Spinal cord (tissue), 10 donors: ENCODE data around the gene FZD2. TPM values are rescaled to one million over a fixed set of nuclear protein-coding genes. Genes with fewer than 3 reads are reported as not detected.

Source experiments
- DNase-seq, 6 donors: peaks; one replicate each; pipeline versions ENCODE4 v3.0.0 to v3.0.0-alpha.2; 2013 to 2015; ENCODE audit warnings: low spot score in 6 of 6, low read depth in 4 of 6
- H3K27ac ChIP-seq: one replicate; pipeline ENCODE4 v1.5.1; 2013; ENCODE audit warnings: low read depth, low read length, control low read depth
- H3K27me3 ChIP-seq: one replicate; pipeline ENCODE4 v1.6.1; 2013; ENCODE audit warnings: low read length; ENCODE audit not compliant: control insufficient read depth, insufficient read depth
- H3K36me3 ChIP-seq: one replicate; pipeline ENCODE4 v1.6.1; 2013; ENCODE audit warnings: low read length; ENCODE audit not compliant: control insufficient read depth, insufficient read depth
- H3K4me1 ChIP-seq: one replicate; pipeline ENCODE4 v1.6.1; 2013; ENCODE audit warnings: low read length; ENCODE audit not compliant: control insufficient read depth, insufficient read depth
- H3K4me3 ChIP-seq: one replicate; pipeline ENCODE4 v1.5.1; 2013; ENCODE audit warnings: low read depth, low read length, control low read depth
- H3K9me3 ChIP-seq: one replicate; pipeline ENCODE4 v1.6.1; 2013; ENCODE audit warnings: low read length; ENCODE audit not compliant: control insufficient read depth, insufficient read depth
- WGBS: methylation state at CpG from one replicate; pipeline ENCODE4 v1.1.5; 2013; ENCODE audit warnings: missing lambda C conversion rate; ENCODE audit not compliant: insufficient coverage; 5-methylcytosine and 5-hydroxymethylcytosine counted together
- polyA plus RNA-seq, 2 donors: library from polyadenylated mRNA; unstranded; fragments of 120-200 nt; gene quantifications; one replicate each; pipeline ENCODE4 v1.2.1, GENCODE V29; 2013; ENCODE audit not compliant: insufficient read length in 2 of 2
- total RNA-seq, 2 donors: library from RNA; depleted of rRNA in 1 of 2; stranded (reverse); fragments of 120-200 nt in 1 of 2; fragments of >200 nt in 1 of 2; gene quantifications; one replicate each; pipeline versions ENCODE4 v1.2.3 to v1.2.4, GENCODE V29; 2013 to 2014
- donor health status: healthy.

The FZD2 gene
- total and polyA plus RNA-seq, 4 donors, result 7.4 to 18.3 (median 12.9) TPM

GRCh38 chr17:44568945-44569858 lies 11.9 kb downstream of the FZD2 start:
- Histone ChIP-seq H3K36me3 (no peaks in the 10 kb centered on the region), H3K4me1 (no peaks in the 10 kb centered on the region), H3K9me3 (no peaks in the 10 kb centered on the region), H3K27me3 (no peaks in the 10 kb centered on the region), H3K4me3 (no peak overlapping the region), H3K27ac (no peak overlapping the region)
- peak in 1 of 6 donors; percentile 24 for DNase-seq
- 49% methylated on average over 19 of the region's 26 CpGs for WGBS

- no peak for DNase-seq
- no peaks in the 10 kb centered on the region for H3K9me3 ChIP-seq
- no peaks in the 10 kb centered on the region for H3K4me1 ChIP-seq
- no peak overlapping the region for H3K27ac ChIP-seq
- WGBS, result 84% methylated on average over 2 of the region's 2 CpGs
- no peak overlapping the region for H3K4me3 ChIP-seq
- H3K27me3 ChIP-seq, result no peaks in the 10 kb centered on the region
- no peaks in the 10 kb centered on the region for H3K36me3 ChIP-seq
Observed at GRCh38 chr17:44572801-44573200, 15.5 kb downstream of the FZD2 start.

GRCh38 chr17:44575403-44575802 lies 18.1 kb downstream of the FZD2 start:
- no peaks in the 10 kb centered on the region for H3K27me3 ChIP-seq
- WGBS, result 75% methylated on average over 1 of the region's 2 CpGs
- H3K4me1 ChIP-seq, result no peaks in the 10 kb centered on the region
- DNase-seq, result no peak
- no peaks in the 10 kb centered on the region for H3K36me3 ChIP-seq
- no peak overlapping the region for H3K4me3 ChIP-seq
- H3K9me3 ChIP-seq, result no peaks in the 10 kb centered on the region
- H3K27ac ChIP-seq, result no peak overlapping the region

GRCh38 chr17:44578947-44579346 lies 21.7 kb downstream of the FZD2 start:
- H3K27me3 ChIP-seq, result no peaks in the 10 kb centered on the region
- no peak for DNase-seq
- WGBS, result 88% methylated on average over 1 of the region's 4 CpGs

GRCh38 chr17:44581868-44582267 lies 24.6 kb downstream of the FZD2 start:
- Histone ChIP-seq H3K9me3 (no peaks in the 10 kb centered on the region), H3K4me1 (no peaks in the 10 kb centered on the region), H3K27me3 (no peaks in the 10 kb centered on the region), H3K36me3 (no peaks in the 10 kb centered on the region), H3K27ac (no peak overlapping the region), H3K4me3 (no peak overlapping the region)
- 100% methylated on average over 1 of the region's 11 CpGs for WGBS
- DNase-seq, result no peak

More at GRCh38 chr17:44578947-44579346, 21.7 kb downstream of the FZD2 start:
- Histone ChIP-seq H3K36me3 (no peaks in the 10 kb centered on the region), H3K4me3 (no peak overlapping the region), H3K4me1 (no peaks in the 10 kb centered on the region), H3K27ac (no peak overlapping the region), H3K9me3 (no peaks in the 10 kb centered on the region)

- Histone ChIP-seq H3K4me1 (no peaks in the 10 kb centered on the region), H3K27ac (no peak overlapping the region), H3K4me3 (no peak overlapping the region), H3K27me3 (no peaks in the 10 kb centered on the region), H3K36me3 (no peaks in the 10 kb centered on the region), H3K9me3 (no peaks in the 10 kb centered on the region)
- 71% methylated on average over 9 of the region's 13 CpGs for WGBS
- no peak for DNase-seq
Observed at GRCh38 chr17:44584443-44584842, 27.2 kb downstream of the FZD2 start.

- Histone ChIP-seq H3K36me3 (no peaks in the 10 kb centered on the region), H3K27ac (no peak overlapping the region), H3K27me3 (no peaks in the 10 kb centered on the region), H3K4me3 (no peak overlapping the region), H3K9me3 (no peaks in the 10 kb centered on the region), H3K4me1 (no peaks in the 10 kb centered on the region)
- 81% methylated on average over 4 of the region's 7 CpGs for WGBS
- DNase-seq, result no peak
Observed at GRCh38 chr17:44585315-44585714, 28.0 kb downstream of the FZD2 start.

- no peaks in the 10 kb centered on the region for H3K27me3 ChIP-seq
- no peak overlapping the region for H3K4me3 ChIP-seq
- H3K27ac ChIP-seq, result no peak overlapping the region
- DNase-seq, result no peak
- H3K36me3 ChIP-seq, result no peaks in the 10 kb centered on the region
- WGBS, result 77% methylated on average over 1 of the region's 2 CpGs
- no peaks in the 10 kb centered on the region for H3K4me1 ChIP-seq
- no peaks in the 10 kb centered on the region for H3K9me3 ChIP-seq
Observed at GRCh38 chr17:44587339-44587738, 30.1 kb downstream of the FZD2 start.

- 71% methylated on average over 9 of the region's 10 CpGs for WGBS
- no peak for DNase-seq
- no peaks in the 10 kb centered on the region for H3K4me1 ChIP-seq
- H3K27me3 ChIP-seq, result no peaks in the 10 kb centered on the region
- no peaks in the 10 kb centered on the region for H3K36me3 ChIP-seq
- no peaks in the 10 kb centered on the region for H3K9me3 ChIP-seq
- no peak overlapping the region for H3K4me3 ChIP-seq
- H3K27ac ChIP-seq, result no peak overlapping the region
Observed at GRCh38 chr17:44589316-44590071, 32.2 kb downstream of the FZD2 start.
